CD4-positive, alpha-beta T cell treated with Interleukin-1 beta for 1 hour (primary cell): ENCODE results near the gene USP27X.

Experiments
- DNase-seq, 2 donors: peaks; one replicate each; pipeline ENCODE4 v3.0.0-alpha.2; 2020 to 2022

USP27X gene

DNA sequence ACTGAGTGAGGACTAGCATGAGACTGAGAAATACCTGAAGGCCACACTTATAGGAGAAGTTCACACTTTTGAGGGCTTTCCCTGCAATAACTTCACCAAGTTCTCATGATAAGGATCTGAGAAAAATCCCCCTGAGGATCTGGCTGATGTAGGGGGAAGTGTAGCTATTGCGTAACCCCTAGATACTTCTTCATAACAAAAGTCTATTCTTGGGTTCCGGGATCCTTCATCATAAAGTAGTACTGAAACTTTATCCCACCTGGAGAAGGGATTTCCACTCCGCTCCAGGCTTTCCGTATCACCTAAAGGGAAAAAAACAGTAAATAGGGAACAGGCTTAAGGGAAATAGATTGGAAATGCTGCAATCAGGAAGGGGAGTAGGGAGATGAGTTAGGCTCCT lies 13.3 kb downstream of the USP27X start:
- no peak for DNase-seq

DNA sequence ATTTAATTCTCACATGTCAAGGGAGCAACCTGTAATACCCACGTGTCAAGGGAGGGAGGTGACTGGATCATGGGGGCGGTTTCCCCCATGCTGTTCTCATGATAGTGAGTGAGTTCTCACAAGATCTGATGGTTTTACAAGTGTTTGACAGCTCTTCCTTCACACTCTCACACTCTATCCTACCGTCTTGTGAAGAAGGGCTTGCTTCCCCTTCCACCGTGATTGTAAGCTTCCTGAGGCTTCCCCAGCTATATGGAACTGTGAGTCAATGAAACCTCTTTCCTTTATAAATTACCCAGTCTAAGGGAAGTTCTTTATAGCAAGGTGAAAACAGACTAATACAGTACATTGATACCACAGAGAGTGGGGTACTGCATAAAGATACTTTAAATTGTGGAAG lies 17.7 kb downstream of the USP27X start:
- no peak for DNase-seq

- DNase-seq, result no peak
These were observed 21.8 kb downstream of the USP27X start for GRCh38 chrX:49901048-49901447.

DNA sequence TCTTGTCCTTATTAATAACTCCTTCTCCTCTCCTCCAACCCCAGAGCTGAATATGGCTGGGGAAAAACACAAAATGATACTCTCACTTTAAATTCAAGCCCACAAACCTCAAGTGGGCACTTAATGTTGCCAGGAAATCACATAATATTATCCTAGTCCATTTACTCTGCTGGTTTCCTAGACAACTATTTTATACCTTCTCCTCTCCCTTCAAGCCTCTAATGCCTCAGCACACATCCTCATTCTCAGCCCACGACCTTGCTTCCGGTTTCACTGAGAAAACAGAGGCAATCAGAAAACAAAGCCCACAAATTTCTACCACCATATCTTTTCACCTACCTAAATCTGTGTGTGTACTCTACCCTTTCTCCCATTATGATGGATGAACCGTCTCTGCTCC lies 31.1 kb downstream of the USP27X start:
- DNase-seq, result no peak

GRCh38 chrX:49912086-49912485 lies 32.8 kb downstream of the USP27X start:
- DNase-seq, result no peak

GRCh38 chrX:49912861-49913260 lies 33.6 kb downstream of the USP27X start:
- DNase-seq, result no peak

- peak; percentile 40 to 63 for DNase-seq
These were observed 36.3 kb downstream of the USP27X start for GRCh38 chrX:49915361-49916222.

DNA sequence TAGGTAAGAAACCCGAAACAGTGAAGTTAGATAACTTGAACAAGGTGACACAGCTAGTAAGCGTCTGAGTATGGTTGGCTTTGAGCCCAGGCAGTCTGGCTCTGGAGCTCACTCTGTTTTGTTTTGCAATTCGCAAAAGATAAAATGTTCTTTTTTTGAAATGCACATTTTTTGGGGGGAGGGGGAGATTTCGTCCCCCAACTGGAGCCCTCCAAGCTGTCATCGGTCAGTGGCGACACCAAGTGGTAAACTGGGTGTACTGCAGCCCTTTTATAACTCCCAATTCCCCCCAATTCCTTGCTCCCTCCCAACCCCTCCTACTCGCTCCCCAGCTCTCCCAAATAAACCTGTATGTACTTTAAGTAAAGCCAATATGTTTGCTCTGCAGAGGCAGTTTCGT lies 40.3 kb downstream of the USP27X start:
- peak in 1 of 2 donors; percentile 26 for DNase-seq

GRCh38 chrX:49921109-49921508 lies 41.8 kb downstream of the USP27X start:
- no peak for DNase-seq

DNA sequence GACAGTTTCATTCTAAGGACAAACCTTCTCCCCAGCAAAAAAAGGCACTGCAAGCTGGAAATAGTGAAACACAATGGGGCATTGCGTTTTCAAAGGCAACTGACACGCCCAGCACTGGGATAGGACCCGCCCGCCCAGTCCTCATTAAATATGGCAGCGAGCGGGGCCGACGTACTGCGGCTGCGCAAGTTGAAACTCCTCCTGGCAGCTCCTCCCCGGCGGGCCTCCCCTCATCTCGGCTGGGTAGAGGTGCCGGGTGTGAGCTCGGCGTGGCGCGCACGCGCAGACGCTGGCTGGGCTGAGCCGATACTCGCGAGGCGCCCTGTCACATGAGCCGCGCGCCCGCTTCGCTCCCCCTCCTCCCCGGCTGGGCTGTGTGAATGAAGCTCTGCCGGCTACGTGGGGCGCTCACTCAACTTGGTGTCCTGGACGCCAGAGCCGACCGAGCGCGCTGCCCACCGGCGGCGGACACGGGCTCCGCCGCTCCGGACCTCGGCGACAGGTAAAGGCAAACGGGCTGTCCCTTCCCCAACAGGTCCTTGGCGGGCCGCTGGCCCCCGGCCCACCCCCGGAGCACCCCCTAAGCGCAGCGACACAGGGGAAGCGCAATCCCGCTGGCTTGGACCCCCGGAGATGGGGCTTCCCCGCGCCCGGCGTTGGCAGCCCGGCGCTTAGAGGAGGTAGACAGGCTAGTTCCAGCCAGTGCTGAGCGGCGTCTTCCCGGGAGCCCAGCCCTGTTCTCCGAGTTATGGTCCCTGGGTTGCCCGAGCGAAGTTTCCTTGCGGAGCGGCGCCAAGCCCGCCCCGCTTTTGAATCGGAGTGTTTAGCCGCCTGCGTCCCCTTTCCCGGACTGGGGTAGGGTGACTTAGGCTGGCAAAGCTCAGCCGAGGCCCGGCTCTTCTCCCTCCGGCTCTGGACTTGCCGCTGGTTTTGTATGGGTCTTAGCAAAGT lies 43.3 kb downstream of the USP27X start, which contains the start of gene CLCN5:
Gene CLCN5 (plus strand): TSS at position 306 of the 951 bp plus-strand sequence. CDS start 2,703 bp downstream, outside the sequence.
- DNase-seq, result peak; percentile 96 to 98

DNA sequence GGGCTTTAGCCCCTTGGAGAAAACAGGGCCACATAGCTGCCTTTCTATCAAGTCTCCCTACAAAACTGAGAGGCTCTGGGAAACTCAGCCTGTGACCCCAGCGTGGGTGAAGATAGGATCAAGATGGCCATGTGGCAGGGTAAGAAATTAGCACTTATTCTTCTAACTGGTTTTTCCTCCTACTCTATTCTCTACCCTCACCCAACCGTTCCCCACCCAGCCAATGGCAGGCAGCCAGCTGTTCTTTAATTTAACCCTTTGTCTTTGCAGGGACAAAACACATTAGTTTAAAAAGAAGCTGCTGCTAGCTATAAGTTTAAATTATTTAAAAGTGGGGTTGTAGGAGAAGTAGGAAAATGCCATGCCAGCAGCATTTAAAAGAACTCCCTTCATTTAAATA lies 45.9 kb downstream of the USP27X start:
- no peak for DNase-seq

DNA sequence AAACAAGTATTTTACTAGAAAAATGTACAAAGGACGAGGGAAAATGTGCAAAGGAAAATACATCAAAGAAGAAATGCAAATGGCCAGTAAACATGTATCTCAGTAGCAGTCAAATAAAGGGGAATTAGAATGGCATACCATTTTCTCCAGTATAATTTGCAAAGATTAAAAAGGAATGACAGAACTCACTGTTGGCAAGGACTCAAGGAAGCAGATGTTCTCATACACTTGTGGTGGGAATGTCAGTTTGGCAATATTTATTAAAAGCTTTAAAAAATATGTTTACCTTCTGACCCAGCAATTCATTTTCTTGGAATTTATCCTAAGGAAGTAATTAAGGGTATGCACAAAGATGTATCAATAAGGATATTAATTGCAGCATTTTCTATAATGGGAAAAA lies 50.8 kb downstream of the USP27X start:
- DNase-seq, result no peak
